PC-3 (cell line): ENCODE results near the gene LASP1NB.

ENCODE experiments used
- CTCF ChIP-seq: fragments of 300-600 bp; sonication (generic); conservative IDR thresholded peaks from 2 replicates; pipeline ENCODE4 v1.5.1; 2017; ENCODE audit warnings: antibody characterized with exemption, low read depth, mild to moderate bottlenecking, low read length
- EZH2phosphoT487 ChIP-seq: fragments of 300-600 bp; sonication (generic); IDR thresholded peaks from 2 replicates; pipeline ENCODE4 v1.6.1; 2018; ENCODE audit warnings: mild to moderate bottlenecking, antibody characterized with exemption, low read length, borderline replicate concordance

GRCh38 chr17:38959508-38959907 lies 34.1 kb downstream of the LASP1NB start:
- no peak for TF ChIP-seq CTCF
- TF ChIP-seq EZH2phosphoT487 = no peak
